Skin of body (tissue), 2 donors: ENCODE measurements around the gene DYNC2LI1. TPM values are rescaled to one million over a fixed set of nuclear protein-coding genes. Genes with fewer than 3 reads are reported as not detected.
"Not testable (repeated sequence)": the region's sequence is repeated elsewhere in the genome, so short reads cannot be mapped to it uniquely, and the experiment has no call there.

Experiments used
- DNase-seq: peaks from one replicate; lab custom pipeline; 2025; lab: John Stamatoyannopoulos, UW
- total RNA-seq: library from RNA; depleted of rRNA; stranded (reverse); fragments of >200 nt; gene quantifications from one replicate; pipeline ENCODE4 v1.2.3, GENCODE V29; 2014

The DYNC2LI1 gene
- total RNA-seq = 32.4 TPM

DNA sequence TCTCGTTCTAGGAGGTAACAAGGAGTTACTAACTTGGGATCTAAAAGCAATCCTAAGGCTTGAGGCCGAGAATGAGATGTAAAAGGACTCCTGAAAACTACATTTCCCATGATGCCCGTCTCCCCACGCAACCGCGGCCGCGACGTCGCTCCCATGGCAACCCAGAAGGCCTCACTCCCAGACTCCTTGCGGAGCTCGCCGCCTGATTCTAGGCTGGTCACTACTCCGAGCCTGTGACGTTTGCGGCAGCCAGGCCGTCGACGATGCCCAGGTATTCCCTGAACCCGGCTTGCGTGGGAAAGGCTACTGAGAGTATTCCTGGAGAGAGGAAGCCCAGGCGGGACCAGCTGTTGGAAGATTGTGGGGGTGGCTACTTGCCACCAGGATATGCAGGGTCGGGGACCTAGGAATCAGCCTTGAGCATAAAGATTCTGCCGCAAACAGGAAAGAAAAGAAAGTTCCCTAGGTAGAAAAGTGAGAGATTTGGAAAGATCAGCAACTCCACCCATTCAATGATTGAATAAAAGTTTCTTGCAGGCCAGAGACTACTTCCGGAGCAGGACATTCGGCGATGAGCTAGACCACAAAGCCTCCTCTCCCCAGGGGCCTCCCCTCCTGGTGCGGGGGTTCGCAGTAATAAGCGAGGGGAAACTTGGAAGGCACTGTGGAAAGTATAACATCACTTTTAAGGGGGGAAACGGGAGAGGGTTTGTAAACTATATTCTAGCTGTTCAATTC lies at the start of gene DYNC2LI1:
Gene DYNC2LI1 (plus strand): TSS at position 164 of the 738 bp plus-strand sequence. CDS start 100 bp downstream, at position 264.
- peak; percentile 87 for DNase-seq

DNA sequence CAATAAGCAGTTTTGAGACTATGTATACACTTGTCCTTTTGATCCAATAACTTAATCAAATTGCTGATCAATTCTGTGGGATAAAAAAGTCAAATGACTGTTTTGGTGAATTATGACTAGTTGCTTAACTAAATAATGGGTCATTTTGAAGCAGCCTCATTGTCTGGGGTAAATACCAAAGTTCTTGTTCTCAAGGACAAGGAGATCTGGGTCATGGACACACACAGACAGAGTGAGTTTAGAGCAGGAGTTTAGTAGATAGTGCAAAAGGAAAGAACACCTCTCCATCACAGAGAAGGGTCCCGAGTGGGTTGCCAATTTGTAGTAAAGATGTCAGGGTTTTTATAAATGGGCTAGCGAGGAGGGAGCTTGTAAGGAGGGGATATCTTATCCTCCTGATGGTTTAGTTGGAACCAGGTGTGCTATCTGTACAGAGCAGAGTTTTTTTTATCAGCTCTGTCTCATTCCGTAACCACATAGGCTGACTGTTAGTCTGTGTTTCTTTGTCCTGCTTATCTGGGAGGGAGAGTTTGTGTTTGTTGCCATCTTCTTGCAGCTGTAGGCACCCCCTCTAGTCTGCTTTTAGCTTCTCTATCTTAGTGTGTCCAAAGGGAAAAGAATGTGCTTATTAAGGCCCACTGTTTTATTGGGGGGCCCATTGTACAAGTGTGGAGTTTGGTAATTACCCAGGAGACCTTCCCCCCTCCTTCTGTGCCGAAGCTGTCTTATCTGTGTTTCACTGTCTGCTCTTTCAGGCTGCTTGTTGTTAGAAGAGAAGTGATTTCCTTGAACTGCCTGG lies 48.9 kb upstream of the DYNC2LI1 start:
- DNase-seq = no peak

DNA sequence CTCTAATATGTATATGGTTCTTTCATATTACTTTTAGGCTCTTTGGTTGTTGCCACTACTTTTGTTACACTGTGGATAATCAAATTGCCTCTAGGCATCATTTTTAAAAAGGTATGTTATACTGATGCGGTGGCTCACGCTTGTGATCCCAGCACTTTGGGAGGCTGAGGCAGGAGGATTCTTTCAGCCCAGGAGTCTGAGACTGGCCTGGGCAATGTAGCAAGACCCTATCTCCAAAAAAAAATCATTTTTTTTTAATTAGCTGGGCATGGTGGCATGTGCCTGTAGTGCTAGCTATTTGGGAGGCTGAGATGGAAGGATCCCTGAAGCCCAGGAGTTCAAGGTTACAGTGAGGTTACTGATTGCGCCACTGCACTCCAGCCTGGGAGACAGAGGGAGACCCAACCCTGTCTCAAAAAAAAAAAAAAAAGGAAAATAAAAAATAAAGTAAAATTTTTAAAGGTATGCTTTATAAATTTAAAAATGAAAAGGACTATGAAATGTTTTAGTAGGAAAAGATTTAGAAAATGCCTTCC lies 48.1 kb upstream of the DYNC2LI1 start:
- no peak for DNase-seq

DNA sequence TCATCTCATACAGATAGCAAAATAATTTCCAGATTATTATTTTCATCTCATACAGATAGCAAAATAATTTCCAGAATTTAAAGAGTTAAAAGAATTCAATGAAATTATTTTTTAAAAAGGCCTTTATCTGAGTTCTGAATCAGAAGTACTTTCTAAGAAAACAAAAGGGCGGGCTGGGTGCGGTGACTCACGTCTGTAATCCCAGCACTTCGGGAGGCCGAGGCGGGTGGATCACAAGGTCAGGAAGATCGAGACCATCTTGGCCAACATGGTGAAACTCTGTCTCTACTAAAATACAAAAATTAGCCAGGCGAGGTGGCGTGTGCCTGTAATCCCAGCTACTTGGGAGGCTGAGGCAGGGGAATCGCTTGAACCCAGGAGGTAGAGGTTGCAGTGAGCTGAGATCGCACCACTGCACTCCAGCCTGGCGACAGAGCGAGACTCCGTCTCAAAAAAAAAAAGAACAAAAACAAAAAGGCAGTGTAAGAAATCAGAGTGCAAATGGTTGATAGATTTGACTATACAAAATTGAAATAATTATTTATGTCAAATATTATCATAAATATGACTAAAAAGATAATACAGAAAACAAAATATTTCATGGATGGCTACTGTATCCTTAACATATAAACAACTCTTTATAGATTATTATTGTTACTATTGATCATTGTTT lies 46.7 kb upstream of the DYNC2LI1 start:
- not testable (repeated sequence) for DNase-seq

DNA sequence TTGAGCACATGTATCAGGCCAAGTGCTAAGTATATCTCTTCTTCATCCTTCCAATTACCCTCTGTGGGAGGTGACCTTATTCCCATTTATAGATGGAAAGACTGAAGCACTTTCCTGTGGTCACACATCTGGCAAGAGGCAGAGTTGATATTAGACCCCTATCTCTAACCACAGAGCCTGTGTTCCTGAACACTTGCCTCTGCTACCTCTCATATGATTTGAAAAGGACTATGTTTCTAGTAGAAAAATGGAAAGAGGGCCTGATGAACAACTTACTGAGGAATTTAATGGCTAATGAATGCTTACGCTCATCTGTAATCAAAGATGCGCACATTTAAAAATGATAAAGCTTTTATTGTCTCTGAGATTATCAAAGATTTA lies 46.2 kb upstream of the DYNC2LI1 start:
- no peak for DNase-seq

DNA sequence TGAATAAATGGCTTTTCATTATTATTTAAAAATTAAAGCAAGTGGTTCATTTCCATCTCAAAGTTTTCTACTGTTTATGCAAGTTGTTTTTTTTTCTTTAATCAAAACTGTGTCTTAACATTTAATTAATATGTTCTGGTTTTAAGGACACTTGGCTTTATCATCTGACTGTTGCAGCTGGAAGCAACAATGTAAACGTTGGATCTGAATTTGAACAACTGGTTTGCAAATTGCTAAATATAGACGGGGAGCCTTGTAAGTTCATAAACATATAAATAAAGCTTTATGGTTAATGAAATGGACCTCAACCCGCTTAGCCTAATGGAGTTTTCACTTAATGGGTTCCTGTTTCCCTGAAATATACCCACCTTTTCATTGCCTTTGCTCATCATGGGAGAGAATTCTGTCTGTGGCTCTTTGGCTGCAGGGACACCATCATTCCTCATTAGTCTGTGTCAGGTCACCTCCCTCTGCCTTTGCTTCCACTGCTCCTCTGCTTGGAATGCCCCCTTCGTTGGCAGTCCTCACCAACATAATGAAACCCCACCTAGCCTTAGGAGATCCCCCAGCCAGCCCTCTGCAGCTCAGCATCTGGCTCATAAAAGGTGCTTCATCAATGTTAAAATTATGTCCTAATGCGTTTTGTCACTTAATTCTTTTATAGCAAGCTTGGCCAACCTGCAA lies 44.2 kb upstream of the DYNC2LI1 start:
- no peak for DNase-seq

DNA sequence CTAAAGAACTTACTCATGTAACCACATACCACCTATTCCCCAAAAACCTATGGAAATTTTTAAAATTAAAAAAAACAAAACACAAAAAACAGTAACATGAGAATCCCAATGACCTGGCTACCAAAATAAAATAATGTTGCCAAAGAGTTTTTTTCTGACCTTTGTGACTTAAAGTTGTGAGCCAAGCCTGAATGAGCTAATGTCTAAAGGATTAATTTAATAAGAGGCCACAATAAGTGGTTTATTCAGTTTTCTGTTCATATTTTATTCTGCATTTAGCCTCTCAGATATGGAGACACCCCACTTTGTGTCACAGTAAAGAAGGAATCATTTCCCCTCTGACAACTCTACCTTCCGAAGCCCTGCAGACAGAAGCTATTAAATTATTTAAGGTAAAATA lies 42.6 kb upstream of the DYNC2LI1 start:
- no peak for DNase-seq

DNA sequence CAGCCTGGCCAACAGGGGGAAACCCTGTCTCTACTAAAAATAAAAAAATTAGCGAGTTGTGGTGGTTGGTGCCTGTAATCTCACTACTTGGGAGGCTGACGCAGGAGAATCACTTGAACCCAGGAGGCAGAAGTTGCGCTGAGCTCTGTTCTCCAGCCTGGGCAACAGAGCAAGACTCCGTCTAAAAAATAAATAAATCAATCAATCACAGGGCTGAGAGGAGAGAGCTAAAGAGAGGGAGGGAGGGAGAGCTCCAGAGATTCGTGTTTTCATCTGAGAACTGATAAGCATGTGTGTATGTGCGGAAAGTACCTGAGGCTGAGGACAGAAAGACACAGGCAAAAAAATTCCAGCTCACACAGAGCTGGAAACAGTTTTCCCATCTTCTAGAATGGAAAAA lies 37.2 kb upstream of the DYNC2LI1 start:
- DNase-seq = no peak

DNA sequence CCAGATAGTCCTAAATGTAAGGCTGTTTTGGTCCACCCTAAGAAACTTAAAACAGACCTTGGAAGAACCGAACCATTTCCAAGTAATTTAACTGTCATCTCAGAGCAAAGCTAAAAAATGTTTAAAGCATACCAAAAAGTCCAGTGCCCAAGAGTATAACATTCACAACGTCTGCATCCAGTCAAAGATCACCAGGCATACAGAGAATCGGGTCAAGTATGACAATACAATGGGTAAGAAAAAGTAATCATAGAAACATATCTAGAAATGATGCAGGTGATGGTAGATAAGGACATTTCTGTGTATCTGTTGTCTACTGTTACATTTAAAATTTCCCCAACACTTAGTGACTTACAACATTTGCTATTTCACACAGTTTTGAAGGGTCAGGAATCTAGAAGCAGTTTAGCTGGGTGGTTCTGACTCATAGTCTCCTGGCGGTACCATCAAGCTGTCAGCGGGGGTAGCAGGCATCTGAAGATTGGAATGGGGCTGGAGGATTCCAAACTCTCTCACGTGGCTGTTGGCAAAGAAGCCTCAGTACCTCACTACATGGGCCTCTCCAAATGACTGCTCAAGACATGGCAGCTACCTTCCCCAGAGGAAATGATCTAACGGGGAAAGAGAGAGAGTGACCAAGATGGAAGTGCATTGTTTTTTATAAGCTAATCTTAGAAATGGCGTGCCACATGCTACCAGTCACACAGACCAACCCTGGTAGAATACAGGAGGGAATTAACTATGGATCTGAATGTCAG lies 36.6 kb upstream of the DYNC2LI1 start:
- no peak for DNase-seq

DNA sequence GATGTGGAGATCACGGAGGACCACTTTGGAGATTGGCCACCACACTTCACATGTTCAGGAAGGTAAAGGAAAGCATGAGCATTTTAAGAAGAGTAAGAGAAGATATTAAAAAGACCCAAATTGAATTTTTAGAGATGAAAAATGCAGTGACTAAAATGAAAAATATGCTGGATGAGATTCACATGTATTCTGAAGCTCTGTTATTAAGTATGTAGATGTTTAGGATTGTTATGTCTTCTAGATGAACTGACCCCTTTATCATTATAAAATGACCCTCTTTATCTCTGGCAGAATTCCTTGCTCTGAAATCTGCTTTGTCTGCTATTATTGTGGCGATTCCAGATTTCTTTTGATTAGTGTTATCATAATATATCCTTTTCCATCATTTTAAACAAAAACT lies 36.0 kb upstream of the DYNC2LI1 start:
- no peak for DNase-seq

DNA sequence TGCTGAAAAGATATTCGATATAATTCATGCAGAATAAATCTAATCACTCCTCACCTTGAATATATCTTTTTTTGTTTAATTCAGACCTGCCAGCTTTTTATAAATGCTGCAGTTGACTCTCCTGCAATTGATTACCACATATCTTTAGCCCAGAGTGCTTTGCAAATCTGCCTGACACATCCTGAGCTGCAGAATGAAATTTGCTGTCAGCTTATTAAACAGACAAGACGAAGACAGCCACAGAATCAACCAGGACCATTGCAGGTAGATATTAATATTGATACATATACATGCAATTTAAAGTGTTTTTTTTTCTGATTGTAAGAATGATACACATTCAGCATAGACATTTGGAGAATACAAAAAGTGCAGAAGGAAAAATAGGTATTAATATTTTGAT lies 35.6 kb upstream of the DYNC2LI1 start:
- DNase-seq = no peak

DNA sequence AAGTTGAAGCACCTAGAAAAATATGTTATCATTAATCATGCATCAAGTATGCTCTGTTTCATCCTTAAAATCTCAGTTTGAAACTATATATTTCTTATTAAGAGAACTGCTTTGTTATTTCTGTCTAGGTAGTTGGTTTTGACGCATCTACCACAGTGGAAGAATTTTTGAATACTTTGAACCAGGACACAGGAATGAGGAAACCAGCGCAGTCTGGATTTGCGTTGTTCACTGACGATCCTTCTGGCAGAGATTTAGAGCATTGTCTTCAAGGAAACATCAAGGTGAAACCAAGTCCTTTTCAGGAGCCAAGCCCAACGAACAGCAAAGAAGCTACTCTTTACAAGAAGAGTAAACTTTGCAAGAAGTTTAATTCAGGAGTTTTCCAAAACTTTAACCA lies 30.1 kb upstream of the DYNC2LI1 start:
- DNase-seq = no peak

DNA sequence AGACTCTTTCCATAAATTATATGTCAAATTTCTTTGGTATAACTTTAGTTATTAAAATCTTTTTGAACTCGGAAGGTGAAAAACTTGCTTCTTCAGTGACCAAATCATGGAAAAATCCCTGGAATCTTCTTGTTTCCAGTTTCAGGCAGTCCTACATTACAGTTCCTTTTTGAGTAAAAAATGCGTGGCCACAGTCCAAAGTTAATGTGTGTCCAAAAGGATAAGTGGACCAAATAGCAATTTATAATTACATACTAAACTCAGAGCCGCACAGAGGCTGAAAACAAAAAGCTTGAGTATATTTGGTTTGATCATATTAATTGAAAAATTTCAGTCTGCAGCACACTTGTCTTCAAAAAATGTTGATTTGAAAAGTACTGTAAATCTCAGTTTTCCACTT lies 28.4 kb upstream of the DYNC2LI1 start:
- DNase-seq = no peak

DNA sequence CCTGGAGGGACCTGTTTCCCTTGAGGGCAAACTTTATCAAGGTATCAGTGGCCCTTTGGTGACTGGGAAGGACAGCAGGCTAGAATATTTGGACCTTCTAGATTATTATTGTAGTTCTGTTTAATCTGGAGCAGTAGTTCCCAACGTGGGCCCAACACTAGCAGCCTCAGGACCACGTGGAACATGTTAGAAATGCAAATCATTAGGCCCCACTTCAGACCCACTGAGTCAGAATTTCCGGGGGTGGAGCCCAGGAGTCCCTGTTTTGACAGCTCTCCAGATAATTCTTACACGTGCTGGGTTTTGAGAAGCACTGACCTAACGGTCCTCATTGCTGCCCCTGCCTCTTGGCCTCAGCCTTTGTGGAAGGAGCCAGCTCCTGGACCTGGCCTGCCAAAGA lies 25.5 kb upstream of the DYNC2LI1 start:
- no peak for DNase-seq

DNA sequence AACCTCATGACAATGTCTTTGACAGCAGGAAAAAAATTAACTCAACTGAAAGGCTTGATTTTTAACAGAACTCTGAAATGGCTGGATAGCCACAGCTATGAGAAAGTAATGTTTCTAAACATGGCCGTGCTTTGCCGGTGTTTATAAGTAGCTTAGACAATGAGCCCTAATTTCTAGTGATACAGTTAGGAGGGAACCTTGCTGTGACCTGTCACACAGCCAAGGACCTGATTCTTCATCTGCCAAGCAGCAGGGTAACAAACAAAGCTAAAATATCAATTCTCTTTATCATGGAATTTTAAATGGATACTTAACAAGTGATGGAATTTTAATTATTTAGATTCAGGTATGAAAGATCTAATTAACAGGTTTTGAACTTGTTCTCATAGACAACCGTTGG lies 24.3 kb upstream of the DYNC2LI1 start:
- no peak for DNase-seq

DNA sequence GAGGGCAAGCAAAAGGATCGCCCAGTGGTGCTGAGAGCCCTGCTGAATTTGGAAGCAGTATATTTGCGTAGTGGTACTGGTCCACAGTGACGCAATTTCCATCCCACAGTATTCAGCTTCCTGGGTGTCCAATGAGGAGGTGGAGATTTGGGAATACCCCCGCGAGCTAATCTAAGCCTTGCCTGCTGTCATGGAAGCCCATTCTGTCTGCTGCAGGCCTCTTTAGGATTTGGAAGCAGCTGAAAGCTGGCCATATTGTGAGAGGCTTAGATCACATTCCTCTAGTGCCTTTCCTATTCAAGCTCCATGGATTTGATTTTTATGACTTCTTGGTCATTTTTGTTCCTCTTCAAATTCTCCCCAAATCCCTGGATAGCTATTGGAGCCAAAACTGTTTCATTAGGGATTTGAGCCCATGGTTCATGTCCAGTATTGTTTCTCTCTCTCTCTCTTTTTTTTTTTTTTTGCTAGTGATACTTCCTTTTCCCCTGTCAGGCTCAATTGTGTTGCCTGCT lies 22.3 kb upstream of the DYNC2LI1 start:
- no peak for DNase-seq

DNA sequence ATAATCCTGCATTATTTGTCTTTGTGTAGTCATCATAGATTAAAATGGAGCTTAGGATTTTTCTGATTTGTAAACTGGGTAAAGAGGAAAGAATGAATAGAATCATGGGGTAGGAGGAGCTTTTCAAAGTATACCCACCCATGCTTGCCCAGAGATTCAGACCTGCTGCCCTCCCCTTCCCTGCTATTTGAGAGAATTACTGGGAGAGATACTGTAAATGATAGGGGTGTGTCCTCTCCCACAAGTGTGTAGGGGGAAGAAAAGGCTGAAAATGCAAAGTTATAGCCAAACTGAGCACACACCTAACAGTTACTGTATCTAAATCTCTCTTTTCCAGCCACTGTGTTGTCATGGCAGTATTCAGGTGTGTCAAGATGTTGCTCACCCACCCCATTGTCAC lies 21.5 kb upstream of the DYNC2LI1 start:
- DNase-seq = no peak

DNA sequence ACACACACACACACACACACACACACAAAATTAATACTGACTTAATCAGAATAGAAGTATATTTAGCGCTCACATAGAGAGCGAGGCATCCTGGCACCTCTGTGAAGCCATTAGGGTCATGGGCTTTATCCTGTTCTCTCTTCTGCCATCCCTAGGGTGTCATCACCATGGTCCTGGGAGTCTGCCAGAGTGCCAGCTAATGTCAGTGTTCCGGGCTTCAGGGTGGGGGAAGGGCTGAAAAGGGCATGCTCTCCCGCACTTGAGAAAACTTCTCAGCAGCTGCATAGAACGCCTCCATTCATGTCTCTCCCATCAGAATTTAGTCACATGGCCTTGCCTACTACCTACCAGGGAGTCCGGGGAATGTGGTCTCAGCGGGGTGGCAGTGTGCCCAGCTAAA lies 19.7 kb upstream of the DYNC2LI1 start:
- no peak for DNase-seq

DNA sequence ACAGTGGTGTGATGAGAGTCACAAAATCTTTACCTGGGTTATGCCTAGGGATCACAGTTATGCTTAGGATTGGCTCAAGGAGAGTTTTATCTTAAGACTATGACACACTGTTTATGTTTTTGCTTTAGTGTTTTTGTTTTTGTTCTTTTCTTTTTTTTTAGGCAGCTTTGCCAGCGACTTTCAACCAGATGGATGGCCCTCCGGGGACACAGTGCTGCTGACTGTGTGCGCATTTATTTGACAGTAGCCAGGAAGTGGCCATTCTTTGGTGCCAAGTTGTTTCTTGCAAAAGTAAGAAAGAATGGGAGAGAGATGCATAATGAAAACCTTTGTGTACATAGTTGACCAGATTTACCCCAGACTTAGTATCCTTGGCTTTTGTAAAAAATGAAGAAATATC lies 15.1 kb upstream of the DYNC2LI1 start:
- DNase-seq = no peak

DNA sequence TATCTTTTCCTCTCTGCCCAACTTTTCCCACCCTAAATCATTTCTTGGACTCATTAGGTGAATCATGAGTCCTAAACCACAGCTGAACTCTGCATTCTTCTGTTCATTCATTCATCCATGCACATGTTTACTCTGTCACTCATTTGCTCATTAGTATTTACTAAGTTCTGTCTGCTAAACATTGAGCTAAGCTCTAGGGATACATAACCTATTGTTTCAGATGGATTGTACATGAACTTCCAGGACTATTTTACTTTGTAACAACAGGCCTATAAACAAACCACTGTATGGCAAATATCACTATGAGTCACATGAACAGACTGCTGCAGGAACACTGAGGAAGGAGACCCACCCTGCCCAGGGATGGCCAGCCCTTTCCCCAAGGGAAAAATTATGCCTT lies 14.6 kb upstream of the DYNC2LI1 start:
- peak; percentile 16 for DNase-seq

DNA sequence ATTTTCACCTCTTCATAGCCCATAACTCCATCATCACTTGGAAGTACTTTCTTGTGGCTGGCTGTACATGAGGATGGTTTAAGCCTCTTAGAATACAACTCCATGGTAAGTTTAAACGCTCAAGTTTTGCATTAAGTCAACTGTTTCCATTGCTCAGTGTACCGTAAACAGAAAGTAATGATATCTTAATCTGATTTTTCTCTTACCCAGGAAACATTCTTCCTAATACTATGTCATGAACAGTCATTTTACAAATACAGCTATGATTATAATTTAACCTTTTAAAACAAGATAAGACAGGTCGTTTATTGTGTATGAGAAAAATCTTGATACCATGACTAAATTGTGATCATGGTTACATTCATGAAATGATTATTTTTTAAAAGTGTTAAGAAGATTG lies 11.6 kb upstream of the DYNC2LI1 start:
- no peak for DNase-seq
